GM18519 (cell line): ENCODE data around the gene CCNO.

Source experiments
- ATAC-seq: cut with Tn5 transposase; IDR thresholded peaks from one replicate; pipeline ENCODE4 v1.9.1; 2021; ENCODE audit warnings: mild to moderate bottlenecking, moderate library complexity; ENCODE audit not compliant: unreplicated experiment, low FRiP score

The CCNO gene

GRCh38 chr5:55232985-55233928 is at the start of gene CCNO:
Gene CCNO, minus strand, starts transcription at chr5:55233608. Its CDS starts 85 bp downstream, at chr5:55233523.
- ATAC-seq, result peak; percentile 39

GRCh38 chr5:55278778-55279177 is 45.4 kb upstream of the CCNO start:
- no peak for ATAC-seq

- ATAC-seq, result no peak
These were observed 43.4 kb upstream of the CCNO start for GRCh38 chr5:55276771-55277170.

DNA sequence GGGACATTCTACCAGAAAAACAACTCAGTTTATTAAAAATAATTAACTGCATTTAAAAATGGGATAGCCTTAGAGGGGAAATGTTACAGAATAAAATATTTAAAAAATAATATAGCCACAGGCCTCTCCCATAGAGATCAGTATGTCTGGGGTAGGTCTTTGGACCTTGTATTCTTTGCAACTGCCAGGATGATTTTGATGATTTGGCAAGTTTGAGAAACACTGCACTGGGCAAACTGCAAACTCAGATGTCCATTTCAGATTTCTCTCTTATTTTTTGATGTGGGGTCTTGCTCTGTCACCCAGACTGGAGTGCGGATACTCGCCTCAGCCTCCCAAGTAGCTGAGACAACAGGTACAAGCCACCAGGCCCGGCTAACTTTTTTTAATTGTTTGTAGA is 24.9 kb upstream of the CCNO start:
- ATAC-seq, result no peak

GRCh38 chr5:55254802-55255201 is 21.4 kb upstream of the CCNO start:
- ATAC-seq, result no peak

DNA sequence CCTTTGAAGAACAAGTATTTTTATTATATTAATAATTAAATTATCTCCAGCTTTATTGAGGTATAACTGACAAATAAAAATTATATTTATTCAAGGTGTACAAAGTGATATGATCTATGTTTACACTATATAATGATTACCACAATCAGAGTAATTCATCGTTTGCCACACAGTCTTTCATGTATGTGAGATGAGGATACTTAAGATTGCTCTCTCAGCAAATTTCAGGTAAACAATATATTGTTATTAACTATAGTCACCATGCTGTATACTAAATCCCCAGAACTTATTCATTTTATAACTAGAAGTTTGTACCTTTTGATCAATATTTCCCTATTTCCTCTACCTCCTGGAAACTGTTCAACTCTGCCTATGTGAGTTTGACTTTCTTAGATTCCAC is 16.7 kb upstream of the CCNO start:
- ATAC-seq, result no peak

DNA sequence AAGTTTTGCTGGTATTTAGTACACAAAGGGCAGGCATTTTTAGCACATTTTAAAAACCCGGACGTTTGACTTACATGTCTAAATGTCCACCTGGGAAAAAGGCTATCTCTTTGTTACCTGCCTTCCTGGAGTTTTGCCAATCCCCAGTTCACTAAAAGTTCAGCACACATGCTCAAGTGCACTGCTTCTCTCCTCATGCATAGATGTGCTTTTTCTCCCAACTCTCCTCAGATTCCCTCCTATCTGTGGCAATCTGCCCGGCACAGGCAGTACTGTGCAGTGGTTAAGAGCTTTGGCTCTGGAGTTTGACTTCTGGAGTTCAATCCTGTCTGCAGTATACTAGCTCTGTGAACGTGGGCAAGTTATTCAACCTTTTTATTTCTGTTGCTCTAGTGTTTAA is 8.3 kb upstream of the CCNO start:
- ATAC-seq, result no peak

- ATAC-seq, result no peak
These were observed 3.4 kb upstream of the CCNO start for GRCh38 chr5:55236800-55237199.

DNA sequence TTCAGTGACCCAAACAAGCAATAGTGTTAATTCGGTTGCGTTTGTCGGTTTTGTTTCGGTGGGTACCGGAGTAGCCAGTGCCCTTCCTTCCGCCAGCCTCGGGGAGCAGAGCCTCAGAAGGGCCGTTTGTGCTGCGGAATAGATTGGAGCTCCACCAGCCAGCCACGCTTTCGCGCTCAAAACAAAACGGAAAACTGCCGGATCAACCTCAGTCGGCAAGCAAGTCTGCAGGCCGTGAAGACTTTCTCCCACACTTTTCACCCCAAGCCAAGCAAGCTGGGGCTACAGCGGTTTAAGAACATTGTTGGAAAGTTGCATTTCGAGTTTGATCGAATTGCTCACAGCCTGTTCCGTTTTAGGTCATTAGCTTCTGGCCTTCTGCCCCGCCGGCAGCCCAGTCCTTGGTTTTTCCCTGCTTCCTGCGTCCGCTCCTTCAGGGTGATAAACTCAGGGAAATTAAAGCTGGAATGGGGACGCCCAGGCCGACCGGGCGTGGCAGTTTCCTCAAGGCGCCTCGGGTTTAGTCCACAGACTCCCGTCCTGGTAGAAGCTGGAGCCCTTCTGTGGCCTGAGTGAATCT is 803 bp upstream of the CCNO start:
- ATAC-seq, result no peak

- ATAC-seq, result no peak
These were observed 980 bp downstream of the CCNO start for GRCh38 chr5:55232271-55232984.

GRCh38 chr5:55231919-55232270 is 1.5 kb downstream of the CCNO start:
- no peak for ATAC-seq

GRCh38 chr5:55231029-55231918 is 2.1 kb downstream of the CCNO start:
- ATAC-seq, result no peak

DNA sequence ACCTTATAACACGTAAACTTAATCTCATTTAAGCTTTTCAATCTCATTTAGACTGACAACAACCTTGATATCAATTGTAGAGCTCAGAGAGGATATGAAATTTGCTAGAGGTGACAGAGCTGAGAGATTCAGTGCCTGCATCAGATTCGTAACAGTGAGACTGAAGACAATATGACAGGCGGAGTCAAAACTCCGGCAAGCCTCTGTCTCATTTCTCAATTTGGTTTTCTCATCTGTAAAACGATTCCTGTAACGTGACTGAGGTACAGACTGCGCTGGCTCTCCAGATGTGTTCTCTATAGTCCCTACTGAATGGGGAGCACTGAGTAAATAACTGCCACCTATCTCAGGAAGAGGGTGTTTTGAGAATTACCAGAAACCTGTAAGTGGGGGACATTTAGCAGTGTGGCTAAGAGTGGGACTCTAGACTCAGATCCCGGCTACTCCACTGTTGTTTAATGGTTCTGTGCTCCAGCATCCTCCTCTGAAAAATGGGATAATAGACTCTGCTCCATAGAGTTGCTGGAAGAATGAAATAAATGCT is 3.2 kb downstream of the CCNO start:
- no peak for ATAC-seq

DNA sequence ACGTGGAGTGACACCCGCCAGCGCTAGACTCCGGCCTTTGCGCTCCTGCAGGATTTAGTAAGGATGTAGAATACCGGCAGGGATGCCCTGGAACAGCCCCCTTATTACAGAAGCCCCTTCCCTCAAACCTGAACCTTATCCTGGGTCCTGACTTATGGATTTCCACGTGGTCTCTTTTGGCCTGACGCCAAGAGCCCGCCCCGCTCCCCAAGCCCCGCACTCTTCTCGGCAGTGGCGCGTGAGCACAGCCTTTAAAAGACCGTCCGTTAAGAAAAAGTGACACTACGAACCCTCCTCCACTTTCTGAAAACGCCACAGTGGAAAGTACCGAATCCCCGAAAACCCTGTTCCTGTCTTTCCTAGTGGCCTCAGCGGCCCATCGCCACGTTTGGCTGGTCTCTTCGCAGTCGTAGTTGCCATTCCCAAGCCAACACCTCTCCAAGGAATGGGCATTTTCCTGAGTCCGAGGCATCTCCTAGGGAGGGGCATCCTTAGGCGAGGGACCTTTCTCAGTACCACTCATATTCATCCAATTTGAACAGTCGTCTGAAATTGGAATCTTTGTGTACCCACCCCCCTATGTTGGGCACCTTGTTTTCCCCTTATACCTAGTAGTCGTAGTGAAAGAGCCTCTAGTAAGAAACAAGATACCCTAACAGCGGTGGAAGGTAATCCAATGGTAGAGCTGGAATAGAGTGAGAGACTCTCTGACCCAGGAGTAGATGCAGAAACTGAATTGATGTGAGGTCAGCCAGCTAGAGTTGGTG is 5.6 kb downstream of the CCNO start:
- no peak for ATAC-seq

DNA sequence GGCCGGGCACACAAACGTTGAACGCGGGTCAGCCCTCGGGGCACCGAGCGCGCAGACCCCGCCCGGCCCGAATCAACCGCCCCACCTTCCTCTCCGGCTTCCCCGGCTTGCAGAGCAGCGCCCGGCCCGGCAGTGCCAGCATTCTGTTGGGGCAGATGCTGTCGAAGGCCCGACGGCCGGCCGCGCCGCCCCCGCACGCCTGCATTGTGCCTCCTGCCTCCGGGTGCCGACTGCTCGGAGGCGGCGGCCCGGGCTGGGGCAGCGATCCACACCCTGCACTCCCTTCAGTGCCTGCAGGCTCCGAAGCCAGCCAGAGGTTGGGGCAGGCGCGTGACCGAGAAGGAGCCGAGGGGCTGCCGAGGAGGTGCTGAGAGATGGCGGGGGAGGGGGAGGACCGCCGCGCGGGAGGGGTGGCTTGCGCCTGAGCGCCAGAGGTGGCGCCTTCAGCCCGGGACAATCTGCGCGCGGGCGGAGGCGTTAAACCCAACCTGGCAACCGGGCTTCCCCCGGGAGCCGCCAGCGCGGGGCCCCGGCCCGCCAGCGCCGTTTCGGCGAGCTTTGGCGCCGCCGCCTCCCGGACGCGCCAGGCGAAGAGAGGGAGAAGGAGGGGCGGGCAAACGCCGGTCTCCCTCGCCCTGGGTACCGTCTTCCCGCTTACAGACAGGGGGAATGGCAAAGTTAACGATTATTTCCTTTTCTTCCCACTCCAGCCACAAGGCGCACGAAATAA is 6.3 kb downstream of the CCNO start, which contains the start of gene MCIDAS:
MCIDAS (minus strand) TSS at position 382 of the 730 bp plus-strand sequence; CDS start at position 205, 177 bp downstream.
- no peak for ATAC-seq

- no peak for ATAC-seq
These were observed 7.1 kb downstream of the CCNO start for GRCh38 chr5:55226027-55226933.

- ATAC-seq, result no peak
These were observed 8.1 kb downstream of the CCNO start for GRCh38 chr5:55225346-55225745.

GRCh38 chr5:55223812-55224240 is 9.6 kb downstream of the CCNO start:
- no peak for ATAC-seq
